Measurements from ENCODE around the gene KEL.

The KEL gene

GRCh38 chr7:142962991-142963390 lies 828 bp upstream of the KEL start:
- H3K9me3 ChIP-seq (ENCODE audit: control insufficient read depth, low read length) = no peaks in the 10 kb centered on the region
- no peak overlapping the region for H3K4me2 ChIP-seq (ENCODE audit: low read length, poor library complexity, severe bottlenecking)
- no peak overlapping the region for H3K27ac ChIP-seq (ENCODE audit: low read length, poor library complexity, severe bottlenecking)
- H2BK15ac ChIP-seq (ENCODE audit: low read depth, poor library complexity, severe bottlenecking) = no peak overlapping the region
- DNase-seq = no peak
- no peak overlapping the region for H3K23ac ChIP-seq (ENCODE audit: low read length in 2 of 2)
- no peaks in the 10 kb centered on the region for H3K36me3 ChIP-seq (ENCODE audit: control insufficient read depth in 1 of 2, insufficient read depth in 2 of 2, low read depth in 1 of 2, low read length in 2 of 2)
- no peak overlapping the region for H4K91ac ChIP-seq (ENCODE audit: low read length)
- H3K4me3 ChIP-seq (ENCODE audit: insufficient read depth in 1 of 2, low read depth in 1 of 2, low read length in 2 of 2) = no peak overlapping the region
- H2BK5ac ChIP-seq (ENCODE audit: low read depth, low read length, poor library complexity, severe bottlenecking) = no peak overlapping the region
- H3K79me1 ChIP-seq (replicated peaks; ENCODE audit: low read length, poor library complexity, severe bottlenecking) = no peaks in the 10 kb centered on the region
- WGBS = 5% methylated on average over 1 of the region's 1 CpG
- H2BK120ac ChIP-seq (ENCODE audit: low read depth, low read length) = no peak overlapping the region
- H3K4me1 ChIP-seq (ENCODE audit: control insufficient read depth, insufficient read depth, low read depth, low read length) = peaks cover 2% of the 10 kb centered on the region
- no peak overlapping the region for H3K18ac ChIP-seq (ENCODE audit: low read depth in 1 of 2, low read length in 2 of 2)
- no peak overlapping the region for H3K4ac ChIP-seq (ENCODE audit: low read depth in 1 of 2, low read length in 2 of 2)
- no peak overlapping the region for H2BK12ac ChIP-seq (ENCODE audit: low read length in 2 of 2)
- H2AFZ ChIP-seq (ENCODE audit: low read depth, low read length) = no peak overlapping the region
- H3K27me3 ChIP-seq (ENCODE audit: control insufficient read depth in 1 of 2, insufficient read depth in 1 of 2, low read length in 2 of 2) = peaks cover 0 to 17% of the 10 kb centered on the region in 2 experiments
- H3K14ac ChIP-seq (ENCODE audit: low read length in 2 of 2) = no peak overlapping the region
- H3K9ac ChIP-seq (ENCODE audit: low read length) = no peak overlapping the region
- H4K8ac ChIP-seq (ENCODE audit: low read length) = no peak overlapping the region
- H2AK5ac ChIP-seq (ENCODE audit: low read length, severe bottlenecking) = no peak overlapping the region

GRCh38 chr7:142961595-142961972 lies 579 bp downstream of the KEL start:
- Histone ChIP-seq H3K18ac (ENCODE audit: low read depth in 1 of 2, low read length in 2 of 2) (no peak overlapping the region), H3K4me1 (ENCODE audit: control insufficient read depth, insufficient read depth, low read depth, low read length) (peaks cover 2% of the 10 kb centered on the region), H2BK5ac (ENCODE audit: low read depth, low read length, poor library complexity, severe bottlenecking) (no peak overlapping the region), H3K14ac (ENCODE audit: low read length in 2 of 2) (no peak overlapping the region), H4K91ac (ENCODE audit: low read length) (no peak overlapping the region), H3K36me3 (ENCODE audit: control insufficient read depth in 1 of 2, insufficient read depth in 2 of 2, low read depth in 1 of 2, low read length in 2 of 2) (no peaks in the 10 kb centered on the region), H4K8ac (ENCODE audit: low read length) (no peak overlapping the region), H3K27me3 (ENCODE audit: control insufficient read depth in 1 of 2, insufficient read depth in 1 of 2, low read length in 2 of 2) (peaks cover 0 to 14% of the 10 kb centered on the region in 2 experiments), H2AFZ (ENCODE audit: low read depth, low read length) (no peak overlapping the region), H3K23ac (ENCODE audit: low read length in 2 of 2) (no peak overlapping the region), H2BK120ac (ENCODE audit: low read depth, low read length) (no peak overlapping the region), H2BK15ac (ENCODE audit: low read depth, poor library complexity, severe bottlenecking) (no peak overlapping the region), H3K4me3 (ENCODE audit: insufficient read depth in 1 of 2, low read depth in 1 of 2, low read length in 2 of 2) (no peak overlapping the region), H3K9me3 (ENCODE audit: control insufficient read depth, low read length) (no peaks in the 10 kb centered on the region), H2BK12ac (ENCODE audit: low read length in 2 of 2) (no peak overlapping the region), H3K9ac (ENCODE audit: low read length) (no peak overlapping the region), H3K79me1 (replicated peaks; ENCODE audit: low read length, poor library complexity, severe bottlenecking) (no peaks in the 10 kb centered on the region), H3K4me2 (ENCODE audit: low read length, poor library complexity, severe bottlenecking) (no peak overlapping the region), H3K4ac (ENCODE audit: low read depth in 1 of 2, low read length in 2 of 2) (no peak overlapping the region), H3K27ac (ENCODE audit: low read length, poor library complexity, severe bottlenecking) (no peak overlapping the region), H2AK5ac (ENCODE audit: low read length, severe bottlenecking) (no peak overlapping the region)
- no peak for DNase-seq
- WGBS = 75% methylated on average over 3 of the region's 4 CpGs

- H4K91ac ChIP-seq (ENCODE audit: low read length) = no peak overlapping the region
- no peak overlapping the region for H3K23ac ChIP-seq (ENCODE audit: low read length in 2 of 2)
- no peak overlapping the region for H3K4ac ChIP-seq (ENCODE audit: low read depth in 1 of 2, low read length in 2 of 2)
- H3K79me1 ChIP-seq (replicated peaks; ENCODE audit: low read length, poor library complexity, severe bottlenecking) = no peaks in the 10 kb centered on the region
- H2AK5ac ChIP-seq (ENCODE audit: low read length, severe bottlenecking) = no peak overlapping the region
- H2BK120ac ChIP-seq (ENCODE audit: low read depth, low read length) = no peak overlapping the region
- no peak overlapping the region for H2BK5ac ChIP-seq (ENCODE audit: low read depth, low read length, poor library complexity, severe bottlenecking)
- H3K18ac ChIP-seq (ENCODE audit: low read depth in 1 of 2, low read length in 2 of 2) = no peak overlapping the region
- peaks cover 0 to 14% of the 10 kb centered on the region in 2 experiments for H3K27me3 ChIP-seq (ENCODE audit: control insufficient read depth in 1 of 2, insufficient read depth in 1 of 2, low read length in 2 of 2)
- H3K14ac ChIP-seq (ENCODE audit: low read length in 2 of 2) = no peak overlapping the region
- no peak overlapping the region for H3K4me2 ChIP-seq (ENCODE audit: low read length, poor library complexity, severe bottlenecking)
- no peak overlapping the region for H2BK15ac ChIP-seq (ENCODE audit: low read depth, poor library complexity, severe bottlenecking)
- H3K36me3 ChIP-seq (ENCODE audit: control insufficient read depth in 1 of 2, insufficient read depth in 2 of 2, low read depth in 1 of 2, low read length in 2 of 2) = no peaks in the 10 kb centered on the region
- DNase-seq = no peak
- WGBS = 66% methylated on average over 5 of the region's 5 CpGs
- H2AFZ ChIP-seq (ENCODE audit: low read depth, low read length) = no peak overlapping the region
- peaks cover 2% of the 10 kb centered on the region for H3K4me1 ChIP-seq (ENCODE audit: control insufficient read depth, insufficient read depth, low read depth, low read length)
- H3K4me3 ChIP-seq (ENCODE audit: insufficient read depth in 1 of 2, low read depth in 1 of 2, low read length in 2 of 2) = no peak overlapping the region
- no peaks in the 10 kb centered on the region for H3K9me3 ChIP-seq (ENCODE audit: control insufficient read depth, low read length)
- H3K9ac ChIP-seq (ENCODE audit: low read length) = no peak overlapping the region
- H3K27ac ChIP-seq (ENCODE audit: low read length, poor library complexity, severe bottlenecking) = no peak overlapping the region
- no peak overlapping the region for H4K8ac ChIP-seq (ENCODE audit: low read length)
- no peak overlapping the region for H2BK12ac ChIP-seq (ENCODE audit: low read length in 2 of 2)
Observed at GRCh38 chr7:142960955-142961512, 1.1 kb downstream of the KEL start.

GRCh38 chr7:142959202-142959601 lies 3.0 kb downstream of the KEL start:
- H2BK15ac ChIP-seq (ENCODE audit: low read depth, poor library complexity, severe bottlenecking) = no peak overlapping the region
- H3K4me3 ChIP-seq (ENCODE audit: insufficient read depth in 1 of 2, low read depth in 1 of 2, low read length in 2 of 2) = no peak overlapping the region
- H3K9me3 ChIP-seq (ENCODE audit: control insufficient read depth, low read length) = peaks cover 4% of the 10 kb centered on the region
- H3K4me2 ChIP-seq (ENCODE audit: low read length, poor library complexity, severe bottlenecking) = no peak overlapping the region
- no peak overlapping the region for H3K18ac ChIP-seq (ENCODE audit: low read depth in 1 of 2, low read length in 2 of 2)
- H4K91ac ChIP-seq (ENCODE audit: low read length) = no peak overlapping the region
- no peak overlapping the region for H2AFZ ChIP-seq (ENCODE audit: low read depth, low read length)
- no peak overlapping the region for H3K4ac ChIP-seq (ENCODE audit: low read depth in 1 of 2, low read length in 2 of 2)
- H3K14ac ChIP-seq (ENCODE audit: low read length in 2 of 2) = no peak overlapping the region
- no peak overlapping the region for H2AK5ac ChIP-seq (ENCODE audit: low read length, severe bottlenecking)
- H3K23ac ChIP-seq (ENCODE audit: low read length in 2 of 2) = no peak overlapping the region
- no peak overlapping the region for H3K9ac ChIP-seq (ENCODE audit: low read length)
- DNase-seq = no peak
- H2BK120ac ChIP-seq (ENCODE audit: low read depth, low read length) = no peak overlapping the region
- H3K79me1 ChIP-seq (replicated peaks; ENCODE audit: low read length, poor library complexity, severe bottlenecking) = no peaks in the 10 kb centered on the region
- no peaks in the 10 kb centered on the region for H3K36me3 ChIP-seq (ENCODE audit: control insufficient read depth in 1 of 2, insufficient read depth in 2 of 2, low read depth in 1 of 2, low read length in 2 of 2)
- no peak overlapping the region for H2BK12ac ChIP-seq (ENCODE audit: low read length in 2 of 2)
- H2BK5ac ChIP-seq (ENCODE audit: low read depth, low read length, poor library complexity, severe bottlenecking) = no peak overlapping the region
- no peak overlapping the region for H4K8ac ChIP-seq (ENCODE audit: low read length)
- H3K4me1 ChIP-seq (ENCODE audit: control insufficient read depth, insufficient read depth, low read depth, low read length) = no peaks in the 10 kb centered on the region
- H3K27me3 ChIP-seq (ENCODE audit: control insufficient read depth in 1 of 2, insufficient read depth in 1 of 2, low read length in 2 of 2) = peaks cover 0 to 9% of the 10 kb centered on the region in 2 experiments
- H3K27ac ChIP-seq (ENCODE audit: low read length, poor library complexity, severe bottlenecking) = no peak overlapping the region

Measured in mesenchymal stem cell (in vitro differentiated cells and primary cell).